Fibroblast of villous mesenchyme (primary cell): ENCODE measurements around the gene REV1. TPM values are rescaled to one million over a fixed set of nuclear protein-coding genes. Genes with fewer than 3 reads are reported as not detected.

Experiments
- DNase-seq: peaks from one replicate; pipeline ENCODE4 v3.0.0-alpha.2; 2010; ENCODE audit warnings: low read depth
- H3K4me3 ChIP-seq: 2 replicates; pipeline ENCODE4 v1.5.1; 2011; ENCODE audit warnings: low read depth, mild to moderate bottlenecking, low read length
- CTCF ChIP-seq: IDR thresholded peaks from 2 replicates; pipeline ENCODE4 v1.5.1; 2012; ENCODE audit warnings: low read depth, mild to moderate bottlenecking, low read length; ENCODE audit not compliant: insufficient read depth
- total RNA-seq: library from RNA; depleted of rRNA; stranded (reverse); fragments of >200 nt; gene quantifications from 2 replicates; pipeline ENCODE4 v1.2.3, GENCODE V29; 2012

Gene REV1
- total RNA-seq, 1 donor: 44.0 TPM

DNA sequence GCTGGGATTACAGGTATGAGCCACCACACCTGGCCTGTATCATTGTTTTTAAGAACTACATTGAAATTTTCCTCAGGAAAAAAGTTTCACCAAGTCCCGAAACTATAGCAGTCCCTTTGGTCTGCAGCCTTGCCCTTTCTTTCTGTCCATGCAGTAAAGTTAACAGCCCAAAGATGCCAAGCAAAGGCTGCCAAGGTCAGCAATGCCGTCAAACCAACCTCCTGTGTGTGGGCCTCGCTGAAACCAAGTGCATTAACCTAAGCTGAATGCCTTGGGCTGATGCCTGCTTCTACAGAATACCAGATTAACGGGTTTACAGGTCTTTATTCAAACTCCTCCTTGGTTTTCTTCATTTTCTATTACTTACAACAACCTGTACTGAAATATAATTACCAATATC, 79.5 kb downstream of the REV1 start:
- H3K4me3 ChIP-seq: no peak overlapping the region
- TF ChIP-seq CTCF: no peak
- no peak for DNase-seq

DNA sequence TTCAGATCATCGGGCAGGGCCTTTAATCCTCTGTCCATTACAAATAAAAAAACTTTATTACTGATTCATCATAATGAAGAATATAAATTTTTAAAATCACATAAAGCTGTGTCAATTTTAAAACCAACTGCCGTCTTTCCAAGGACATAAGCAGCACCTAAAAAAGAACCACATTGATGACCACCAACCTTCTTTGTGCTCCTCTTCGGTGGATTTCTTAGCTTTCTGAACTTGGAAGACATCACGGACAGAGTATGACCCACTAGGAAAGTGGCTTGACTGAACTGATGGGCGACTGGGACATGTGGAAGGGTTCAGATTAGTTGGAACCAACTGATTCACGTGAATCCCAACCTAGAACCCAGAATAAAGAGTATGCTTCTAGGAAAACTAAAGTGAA, 83.7 kb downstream of the REV1 start:
- no peak for TF ChIP-seq CTCF
- no peak for DNase-seq
- no peak overlapping the region for H3K4me3 ChIP-seq

DNA sequence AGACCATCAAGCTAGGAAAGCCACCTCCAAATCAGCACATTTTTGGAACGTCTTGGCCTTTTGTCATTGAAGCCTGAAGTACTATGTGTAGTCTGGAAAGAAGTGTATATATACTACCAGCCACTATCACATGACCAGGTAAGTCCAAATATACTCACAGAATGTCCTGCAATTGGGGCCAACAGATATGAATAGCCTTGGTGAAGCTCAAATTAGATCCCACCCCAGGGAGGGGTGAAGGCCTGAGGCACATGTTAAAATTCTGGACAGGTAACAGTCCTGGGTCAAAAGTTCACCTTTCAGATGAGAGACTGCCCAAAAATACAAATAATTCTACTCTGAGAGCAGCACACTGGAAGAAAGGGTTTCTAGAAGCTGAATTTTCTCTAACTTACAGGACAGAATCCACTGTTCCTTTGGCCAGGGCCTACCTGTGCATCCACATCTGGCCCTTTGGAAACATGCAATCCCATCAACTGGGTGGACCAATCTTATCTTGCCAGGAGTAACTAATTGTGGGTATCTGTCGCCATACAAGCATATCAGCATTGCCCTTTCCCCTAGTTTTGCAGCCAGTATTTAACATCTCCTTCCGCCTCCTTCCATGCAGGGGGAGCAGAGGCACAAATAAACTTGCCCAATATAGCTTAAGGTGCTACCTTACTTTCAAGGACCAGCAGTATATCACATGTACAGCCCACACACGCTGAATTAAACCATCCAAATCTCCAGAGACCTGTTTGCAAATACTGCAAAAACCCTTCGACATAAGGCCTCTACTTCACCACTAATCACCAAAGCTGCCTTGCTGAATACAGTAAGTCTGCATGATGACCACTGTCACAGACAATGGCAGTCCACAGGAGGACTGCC, 84.8 kb downstream of the REV1 start:
- TF ChIP-seq CTCF: no peak
- no peak overlapping the region for H3K4me3 ChIP-seq
- DNase-seq: no peak

- no peak overlapping the region for H3K4me3 ChIP-seq
- no peak for DNase-seq
- no peak for TF ChIP-seq CTCF
These were observed 85.6 kb downstream of the REV1 start for GRCh38 chr2:99404039-99404796.

GRCh38 chr2:99403524-99403923, 86.3 kb downstream of the REV1 start:
- H3K4me3 ChIP-seq: no peak overlapping the region
- TF ChIP-seq CTCF: no peak
- DNase-seq: no peak

DNA sequence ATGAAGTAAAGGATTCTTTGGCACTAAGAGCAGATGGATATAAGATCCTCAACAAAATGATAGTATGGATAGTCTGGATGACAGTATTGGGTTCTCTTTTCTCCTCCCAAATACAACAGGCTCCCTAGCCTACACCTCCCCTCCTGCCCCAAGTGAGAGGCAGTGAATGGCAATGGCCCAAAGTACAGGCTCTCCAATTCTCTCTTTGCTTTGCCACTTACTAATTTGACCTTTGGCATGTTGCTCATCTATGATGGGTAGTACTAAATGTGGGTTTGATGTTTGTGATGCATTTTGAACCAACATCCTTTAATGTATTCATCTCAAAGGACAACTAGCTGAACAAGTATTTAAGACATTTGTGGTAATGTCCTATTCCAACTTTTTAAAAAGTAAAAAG, 86.7 kb downstream of the REV1 start:
- no peak for TF ChIP-seq CTCF
- DNase-seq: no peak

More for the DNA sequence above, 86.7 kb downstream of the REV1 start:
- H3K4me3 ChIP-seq: no peak overlapping the region
